H1 (cell line): ENCODE measurements around the gene ZNF622.

Source experiments
- CEBPB ChIP-seq: IDR thresholded peaks from 2 replicates; pipeline ENCODE4 v1.6.1; 2012; ENCODE audit warnings: low read depth, low read length
- EZH2 ChIP-seq: fragments of 200-600 bp; sonication (generic); IDR thresholded peaks from 2 replicates; pipeline ENCODE4 v1.7.1; 2012; ENCODE audit warnings: low read depth, mild to moderate bottlenecking, moderate library complexity, low read length, inconsistent platforms; ENCODE audit not compliant: severe bottlenecking
- POLR2AphosphoS5 ChIP-seq: IDR thresholded peaks from 2 replicates; pipeline ENCODE4 v1.6.1; 2011; ENCODE audit warnings: low read depth, low read length
- SIN3A ChIP-seq, 2 experiments: IDR thresholded peaks in 1 of 2; conservative IDR thresholded peaks in 1 of 2; 2 replicates each; pipeline ENCODE4 v1.6.1; 2011 to 2012; ENCODE audit warnings: low read length in 2 of 2, improper control_type of control experiment in 1 of 2, low read depth in 1 of 2, mild to moderate bottlenecking in 1 of 2
- YY1 ChIP-seq: IDR thresholded peaks from 2 replicates; pipeline ENCODE4 v1.6.1; 2011; ENCODE audit warnings: low read depth, mild to moderate bottlenecking, low read length
- TF ChIP-seq, protein P1 (sequence below), 3 experiments: IDR thresholded peaks; 1 replicate in 2 of 3; 2 replicates in 1 of 3; pipeline versions ENCODE4 v1.5.1 to v1.6.1; 2011; ENCODE audit warnings: low read length in 3 of 3, mild to moderate bottlenecking in 3 of 3, inconsistent platforms in 2 of 3, low read depth in 1 of 3, moderate library complexity in 1 of 3; ENCODE audit not compliant: insufficient read depth in 1 of 3; ENCODE audit errors: control extremely low read depth in 1 of 3

DNA sequence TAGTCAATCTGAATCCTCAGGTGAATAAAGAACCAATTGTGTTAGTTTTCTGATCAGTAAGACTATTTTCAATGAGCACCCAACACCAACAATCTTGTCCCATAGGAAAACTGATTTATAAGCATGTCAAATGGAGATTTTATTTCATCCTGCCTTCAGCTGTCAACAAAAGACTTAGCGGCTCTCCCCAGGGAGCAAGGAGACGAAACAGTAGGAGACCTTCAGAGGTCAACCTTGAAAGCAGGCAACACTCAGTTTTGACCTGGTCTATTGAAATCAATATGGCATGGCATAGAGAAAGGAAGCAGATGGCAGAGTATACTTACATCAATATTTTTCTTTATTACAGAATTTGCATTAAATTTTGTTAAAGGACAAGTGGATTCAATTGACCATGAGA is 34.1 kb downstream of the ZNF622 start:
- TF ChIP-seq CEBPB (no peak), EZH2 (no peak), POLR2AphosphoS5 (no peak), YY1 (no peak), SIN3A (conservative IDR thresholded peaks at IDR 0.05 in 1 of 2, IDR thresholded peaks at IDR 0.05 in 1 of 2; ENCODE audit: low read depth in 1 of 2, low read length in 2 of 2) (no peak)
- TF ChIP-seq, protein P1, sequence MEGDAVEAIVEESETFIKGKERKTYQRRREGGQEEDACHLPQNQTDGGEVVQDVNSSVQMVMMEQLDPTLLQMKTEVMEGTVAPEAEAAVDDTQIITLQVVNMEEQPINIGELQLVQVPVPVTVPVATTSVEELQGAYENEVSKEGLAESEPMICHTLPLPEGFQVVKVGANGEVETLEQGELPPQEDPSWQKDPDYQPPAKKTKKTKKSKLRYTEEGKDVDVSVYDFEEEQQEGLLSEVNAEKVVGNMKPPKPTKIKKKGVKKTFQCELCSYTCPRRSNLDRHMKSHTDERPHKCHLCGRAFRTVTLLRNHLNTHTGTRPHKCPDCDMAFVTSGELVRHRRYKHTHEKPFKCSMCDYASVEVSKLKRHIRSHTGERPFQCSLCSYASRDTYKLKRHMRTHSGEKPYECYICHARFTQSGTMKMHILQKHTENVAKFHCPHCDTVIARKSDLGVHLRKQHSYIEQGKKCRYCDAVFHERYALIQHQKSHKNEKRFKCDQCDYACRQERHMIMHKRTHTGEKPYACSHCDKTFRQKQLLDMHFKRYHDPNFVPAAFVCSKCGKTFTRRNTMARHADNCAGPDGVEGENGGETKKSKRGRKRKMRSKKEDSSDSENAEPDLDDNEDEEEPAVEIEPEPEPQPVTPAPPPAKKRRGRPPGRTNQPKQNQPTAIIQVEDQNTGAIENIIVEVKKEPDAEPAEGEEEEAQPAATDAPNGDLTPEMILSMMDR (IDR thresholded peaks at IDR 0.05; ENCODE audit: control extremely low read depth in 1 of 3, insufficient read depth in 1 of 3, low read depth in 1 of 3, low read length in 3 of 3), result no peak
